HG02623 (cell line): ENCODE results near the gene DNAJC13.

Source experiments
- ATAC-seq: cut with Tn5 transposase; IDR thresholded peaks from one replicate; pipeline ENCODE4 v1.9.1; 2021; ENCODE audit warnings: moderate library complexity; ENCODE audit not compliant: unreplicated experiment

Gene DNAJC13

GRCh38 chr3:132461544-132461943 lies 44.2 kb downstream of the DNAJC13 start:
- ATAC-seq = no peak

- no peak for ATAC-seq
These were observed 46.8 kb downstream of the DNAJC13 start for GRCh38 chr3:132464066-132464465.

- no peak for ATAC-seq
These were observed 52.0 kb downstream of the DNAJC13 start for GRCh38 chr3:132469326-132469725.

GRCh38 chr3:132486099-132486498 lies 68.8 kb downstream of the DNAJC13 start:
- ATAC-seq = no peak

- ATAC-seq = no peak
These were observed 70.8 kb downstream of the DNAJC13 start for GRCh38 chr3:132488151-132488550.

GRCh38 chr3:132499071-132499470 lies 81.8 kb downstream of the DNAJC13 start:
- no peak for ATAC-seq

GRCh38 chr3:132503559-132503958 lies 86.3 kb downstream of the DNAJC13 start:
- ATAC-seq = no peak

- ATAC-seq = no peak
These were observed 87.2 kb downstream of the DNAJC13 start for GRCh38 chr3:132504375-132504933.

GRCh38 chr3:132507657-132508056 lies 90.4 kb downstream of the DNAJC13 start:
- no peak for ATAC-seq

GRCh38 chr3:132509096-132509495 lies 91.8 kb downstream of the DNAJC13 start:
- ATAC-seq = no peak

- no peak for ATAC-seq
These were observed 92.2 kb downstream of the DNAJC13 start for GRCh38 chr3:132509506-132509905.

GRCh38 chr3:132513057-132513456 lies 95.8 kb downstream of the DNAJC13 start:
- ATAC-seq = no peak

- no peak for ATAC-seq
These were observed 100.0 kb downstream of the DNAJC13 start for GRCh38 chr3:132517311-132517710.

GRCh38 chr3:132519914-132520313 lies 102.6 kb downstream of the DNAJC13 start:
- ATAC-seq = no peak

- ATAC-seq = no peak
These were observed 104.6 kb downstream of the DNAJC13 start for GRCh38 chr3:132521901-132522300.

GRCh38 chr3:132522353-132522752 lies 105.1 kb downstream of the DNAJC13 start:
- ATAC-seq = peak; percentile 85

GRCh38 chr3:132530624-132531023 lies 113.3 kb downstream of the DNAJC13 start:
- ATAC-seq = no peak

GRCh38 chr3:132535575-132536441 lies 118.5 kb downstream of the DNAJC13 start:
- ATAC-seq = no peak

GRCh38 chr3:132536442-132537153 lies 119.3 kb downstream of the DNAJC13 start:
- ATAC-seq = no peak

- no peak for ATAC-seq
These were observed 120.0 kb downstream of the DNAJC13 start for GRCh38 chr3:132537297-132537696.

GRCh38 chr3:132538072-132538471 lies 120.8 kb downstream of the DNAJC13 start:
- no peak for ATAC-seq

- ATAC-seq = no peak
These were observed 122.4 kb downstream of the DNAJC13 start for GRCh38 chr3:132539681-132540080.
